ENCODE results near the gene AJM1.
"Not testable (repeated sequence)": the region's sequence is repeated elsewhere in the genome, so short reads cannot be mapped to it uniquely, and the experiment has no call there.

The AJM1 gene

GRCh38 chr9:136880651-136881050 lies 38.4 kb downstream of the AJM1 start:
- DNase-seq (ENCODE audit: low spot score): no peak

GRCh38 chr9:136881691-136882108 lies 39.4 kb downstream of the AJM1 start:
- peak; percentile 49 for DNase-seq (ENCODE audit: low spot score)

GRCh38 chr9:136882109-136882946 lies 40.0 kb downstream of the AJM1 start:
- peak; percentile 88 for DNase-seq (ENCODE audit: low spot score)

- DNase-seq (ENCODE audit: low spot score): not testable (repeated sequence)
Observed at GRCh38 chr9:136882947-136883283, 40.6 kb downstream of the AJM1 start.

- DNase-seq (ENCODE audit: low spot score): not testable (repeated sequence)
Observed at GRCh38 chr9:136883670-136884069, 41.4 kb downstream of the AJM1 start.

- peak; percentile 97 for DNase-seq (ENCODE audit: low spot score)
Observed at GRCh38 chr9:136885950-136886578, 43.8 kb downstream of the AJM1 start, which contains the start of gene TRAF2. TSS of gene TRAF2 (plus strand) at chr9:136886516. CDS start at chr9:136898741, 12,225 bp downstream.

GRCh38 chr9:136886610-136887597 lies 44.6 kb downstream of the AJM1 start:
- peak; percentile 22 for DNase-seq (ENCODE audit: low spot score)

GRCh38 chr9:136888454-136888853 lies 46.2 kb downstream of the AJM1 start:
- no peak for DNase-seq (ENCODE audit: low spot score)

- no peak for DNase-seq (ENCODE audit: low spot score)
Observed at GRCh38 chr9:136889858-136890257, 47.6 kb downstream of the AJM1 start.

GRCh38 chr9:136890661-136891060 lies 48.4 kb downstream of the AJM1 start:
- DNase-seq (ENCODE audit: low spot score): no peak
